DND-41 (cell line): ENCODE results near the gene GPD1L.

Experiments used
- ATAC-seq: fragments of 200-7000 bp; cut with Tn5 transposase; 3 replicates; pipeline ENCODE4 v1.9.1; 2021; ENCODE audit warnings: low read depth; ENCODE audit not compliant: insufficient read depth
- DNase-seq: peaks from one replicate; pipeline ENCODE4 v3.0.0-alpha.2; 2020
- H2AFZ ChIP-seq: 2 replicates; pipeline ENCODE4 v1.6.0; 2012; ENCODE audit warnings: low read depth, low read length
- H3K27ac ChIP-seq: 2 replicates; pipeline ENCODE4 v1.5.1; 2012; ENCODE audit warnings: low read length, inconsistent platforms
- H3K27me3 ChIP-seq: fragments of 200-600 bp; sonication (generic); 2 replicates; pipeline ENCODE4 v1.6.0; 2012; ENCODE audit warnings: low read length, mild to moderate bottlenecking, inconsistent platforms; ENCODE audit not compliant: insufficient read depth, poor library complexity
- H3K36me3 ChIP-seq: 2 replicates; pipeline ENCODE4 v1.5.1; 2012; ENCODE audit warnings: low read length, inconsistent platforms; ENCODE audit not compliant: insufficient read depth
- H3K4me1 ChIP-seq: 2 replicates; pipeline ENCODE4 v1.5.1; 2012; ENCODE audit warnings: mild to moderate bottlenecking, low read length; ENCODE audit not compliant: insufficient read depth
- H3K4me2 ChIP-seq: 2 replicates; pipeline ENCODE4 v1.6.0; 2012; ENCODE audit warnings: mild to moderate bottlenecking, moderate library complexity, low read length, inconsistent platforms; ENCODE audit not compliant: insufficient read depth
- H3K4me3 ChIP-seq, 2 experiments: fragments of 200-600 bp in 1 of 2; shearing (Covaris generic) in 1 of 2; 2 replicates each; pipeline ENCODE4 v1.5.1; 2012 to 2016; ENCODE audit warnings: inconsistent platforms in 2 of 2, low read length in 2 of 2, mild to moderate bottlenecking in 2 of 2, low read depth in 1 of 2, moderate library complexity in 1 of 2
- H3K79me2 ChIP-seq: 2 replicates; pipeline ENCODE4 v1.6.0; 2012; ENCODE audit warnings: low read length, inconsistent platforms; ENCODE audit not compliant: insufficient read depth
- H3K9ac ChIP-seq: 2 replicates; pipeline ENCODE4 v1.6.0; 2012; ENCODE audit warnings: low read depth, mild to moderate bottlenecking, inconsistent platforms, low read length, moderate library complexity
- H3K9me3 ChIP-seq: 2 replicates; pipeline ENCODE4 v1.5.1; 2012; ENCODE audit warnings: low read length, moderate library complexity, mild to moderate bottlenecking, inconsistent platforms; ENCODE audit not compliant: insufficient read depth, severe bottlenecking
- H4K20me1 ChIP-seq: 2 replicates; pipeline ENCODE4 v1.6.0; 2012; ENCODE audit warnings: low read length; ENCODE audit not compliant: insufficient read depth
- CTCF ChIP-seq: IDR thresholded peaks from 2 replicates; pipeline ENCODE4 v1.5.1; 2012; ENCODE audit warnings: borderline replicate concordance, low read length, moderate library complexity, mild to moderate bottlenecking; ENCODE audit not compliant: poor library complexity, severe bottlenecking; ENCODE audit errors: extremely low read depth
- EZH2 ChIP-seq: IDR thresholded peaks from 3 replicates; pipeline ENCODE4 v1.6.1; 2012; ENCODE audit warnings: borderline replicate concordance, low read depth, mild to moderate bottlenecking, moderate library complexity, low read length, inconsistent platforms; ENCODE audit not compliant: severe bottlenecking

The GPD1L gene

DNA sequence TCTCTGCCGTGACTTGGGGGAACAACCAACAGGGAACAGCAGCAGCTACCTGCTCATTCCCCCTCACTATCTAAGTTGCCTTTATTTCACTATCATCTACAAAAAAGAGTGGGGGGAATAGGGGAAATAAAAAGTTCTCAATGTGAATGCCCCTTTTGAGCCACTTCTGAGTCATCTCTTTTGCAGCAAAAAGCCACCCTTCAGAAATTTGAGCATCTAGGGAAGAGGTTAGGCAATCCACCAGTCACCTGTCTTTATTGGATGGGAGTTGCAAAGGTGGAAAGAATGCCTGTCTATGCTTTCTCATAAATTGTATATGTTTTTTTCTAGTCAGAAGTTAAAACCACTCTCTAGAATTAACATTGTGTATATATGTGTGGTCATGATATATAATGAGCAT lies 41.1 kb downstream of the GPD1L start:
- no peak overlapping the region for H3K4me3 ChIP-seq
- no peaks in the 10 kb centered on the region for H3K27me3 ChIP-seq
- no peaks in the 10 kb centered on the region for H3K79me2 ChIP-seq
- H3K4me2 ChIP-seq, result no peak overlapping the region
- H2AFZ ChIP-seq, result no peak overlapping the region
- no peaks in the 10 kb centered on the region for H4K20me1 ChIP-seq
- H3K9me3 ChIP-seq, result no peaks in the 10 kb centered on the region
- TF ChIP-seq EZH2 (no peak), CTCF (no peak)
- no peaks in the 10 kb centered on the region for H3K4me1 ChIP-seq
- H3K27ac ChIP-seq, result no peak overlapping the region
- peaks cover 66% of the 10 kb centered on the region for H3K36me3 ChIP-seq
- H3K9ac ChIP-seq, result no peak overlapping the region
- ATAC-seq (no peak), DNase-seq (no peak)

GRCh38 chr3:32147933-32148332 lies 41.5 kb downstream of the GPD1L start:
- Histone ChIP-seq H3K27ac (no peak overlapping the region), H3K4me1 (no peaks in the 10 kb centered on the region), H3K9ac (no peak overlapping the region), H3K79me2 (no peaks in the 10 kb centered on the region), H3K9me3 (no peaks in the 10 kb centered on the region), H3K4me3 (no peak overlapping the region), H3K4me2 (no peak overlapping the region), H3K36me3 (peaks cover 70% of the 10 kb centered on the region), H2AFZ (no peak overlapping the region), H3K27me3 (no peaks in the 10 kb centered on the region), H4K20me1 (no peaks in the 10 kb centered on the region)
- no peak for ATAC-seq
- no peak for TF ChIP-seq EZH2
- TF ChIP-seq CTCF, result peak; percentile 8
- DNase-seq, result no peak

GRCh38 chr3:32148351-32148750 lies 41.9 kb downstream of the GPD1L start:
- TF ChIP-seq CTCF, result no peak
- TF ChIP-seq EZH2, result no peak
- Histone ChIP-seq H3K4me2 (no peak overlapping the region), H3K4me1 (no peaks in the 10 kb centered on the region), H3K36me3 (peaks cover 70% of the 10 kb centered on the region), H3K9me3 (no peaks in the 10 kb centered on the region), H3K79me2 (no peaks in the 10 kb centered on the region), H4K20me1 (no peaks in the 10 kb centered on the region), H3K4me3 (no peak overlapping the region), H3K27ac (no peak overlapping the region), H3K27me3 (no peaks in the 10 kb centered on the region), H2AFZ (no peak overlapping the region), H3K9ac (no peak overlapping the region)
- ATAC-seq (no peak), DNase-seq (no peak)

GRCh38 chr3:32153414-32154204 lies 47.2 kb downstream of the GPD1L start:
- H3K4me2 ChIP-seq, result no peak overlapping the region
- H3K27ac ChIP-seq, result no peak overlapping the region
- DNase-seq (no peak), ATAC-seq (no peak)
- H3K9ac ChIP-seq, result no peak overlapping the region
- TF ChIP-seq EZH2, result no peak
- TF ChIP-seq CTCF, result no peak
- H3K4me3 ChIP-seq, result no peak overlapping the region
- H3K9me3 ChIP-seq, result no peaks in the 10 kb centered on the region
- H2AFZ ChIP-seq, result no peak overlapping the region
- no peaks in the 10 kb centered on the region for H3K79me2 ChIP-seq
- peaks cover 79% of the 10 kb centered on the region for H3K36me3 ChIP-seq
- no peaks in the 10 kb centered on the region for H4K20me1 ChIP-seq
- no peaks in the 10 kb centered on the region for H3K4me1 ChIP-seq
- no peaks in the 10 kb centered on the region for H3K27me3 ChIP-seq
